BLaER1 (cell line): ENCODE results near the gene DCN.

Experiments used
- H3K27ac ChIP-seq: shearing (Covaris generic); formaldehyde crosslinking; 2 replicates; pipeline ENCODE4 v1.8.1; 2022
- H3K27me3 ChIP-seq: shearing (Covaris generic); formaldehyde crosslinking; 2 replicates; pipeline ENCODE4 v1.8.1; 2022
- H3K36me3 ChIP-seq: shearing (Covaris generic); formaldehyde crosslinking; 2 replicates; pipeline ENCODE4 v1.8.1; 2022
- H3K4me1 ChIP-seq: shearing (Covaris generic); formaldehyde crosslinking; 2 replicates; pipeline ENCODE4 v1.8.1; 2022
- H3K4me2 ChIP-seq: shearing (Covaris generic); formaldehyde crosslinking; 2 replicates; pipeline ENCODE4 v1.8.1; 2022
- H3K4me3 ChIP-seq: shearing (Covaris generic); formaldehyde crosslinking; 2 replicates; pipeline ENCODE4 v1.8.1; 2022
- H3K9ac ChIP-seq: shearing (Covaris generic); formaldehyde crosslinking; 2 replicates; pipeline ENCODE4 v1.8.1; 2022
- H3K9me3 ChIP-seq: shearing (Covaris generic); formaldehyde crosslinking; 2 replicates; pipeline ENCODE4 v1.8.1; 2022
- H4K20me1 ChIP-seq: shearing (Covaris generic); formaldehyde crosslinking; 2 replicates; pipeline ENCODE4 v1.8.1; 2022
- Cebpa-rat ChIP-seq: shearing (Covaris generic); IDR thresholded peaks from 2 replicates; pipeline ENCODE4 v1.8.1; 2022

The DCN gene

GRCh38 chr12:91189516-91189915 lies 6.9 kb upstream of the DCN start:
- H3K9me3 ChIP-seq: no peaks in the 10 kb centered on the region
- no peak overlapping the region for H3K4me2 ChIP-seq
- H3K4me3 ChIP-seq: no peak overlapping the region
- no peaks in the 10 kb centered on the region for H3K4me1 ChIP-seq
- H3K27me3 ChIP-seq: no peaks in the 10 kb centered on the region
- H3K36me3 ChIP-seq: no peaks in the 10 kb centered on the region
- no peak for TF ChIP-seq Cebpa-rat
- no peak overlapping the region for H3K27ac ChIP-seq
- no peak overlapping the region for H3K9ac ChIP-seq
- no peaks in the 10 kb centered on the region for H4K20me1 ChIP-seq

DNA sequence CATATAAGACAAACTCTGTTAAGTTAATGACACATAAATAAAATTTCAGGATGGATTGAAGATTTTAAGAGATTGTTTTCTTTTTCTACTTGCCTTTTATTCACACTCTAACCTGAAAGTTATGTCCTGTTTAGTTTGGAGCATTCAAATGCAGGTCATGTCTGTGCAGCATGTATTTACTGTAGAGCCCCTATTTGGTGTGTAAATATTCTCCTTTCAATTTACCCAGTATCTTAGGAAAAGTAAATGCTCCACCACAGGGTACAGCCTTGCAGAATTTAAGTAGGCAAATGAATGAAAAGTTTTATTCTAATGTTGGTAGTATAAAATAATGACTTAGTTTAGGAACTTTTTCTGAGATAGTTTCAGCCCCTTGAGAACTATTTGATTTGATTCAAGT lies 6.2 kb upstream of the DCN start:
- Histone ChIP-seq H3K9me3 (no peaks in the 10 kb centered on the region), H3K27me3 (no peaks in the 10 kb centered on the region), H4K20me1 (no peaks in the 10 kb centered on the region), H3K27ac (no peak overlapping the region), H3K4me2 (no peak overlapping the region), H3K9ac (no peak overlapping the region), H3K4me1 (no peaks in the 10 kb centered on the region), H3K4me3 (no peak overlapping the region), H3K36me3 (no peaks in the 10 kb centered on the region)
- no peak for TF ChIP-seq Cebpa-rat

- Histone ChIP-seq H3K36me3 (no peaks in the 10 kb centered on the region), H3K9me3 (no peaks in the 10 kb centered on the region), H3K27ac (no peak overlapping the region), H3K4me1 (peaks cover 8% of the 10 kb centered on the region), H3K4me3 (no peak overlapping the region), H4K20me1 (no peaks in the 10 kb centered on the region), H3K4me2 (no peak overlapping the region), H3K27me3 (no peaks in the 10 kb centered on the region), H3K9ac (no peak overlapping the region)
- TF ChIP-seq Cebpa-rat: no peak
Measured at GRCh38 chr12:91186156-91186555, 3.5 kb upstream of the DCN start.

GRCh38 chr12:91185421-91185820 lies 2.8 kb upstream of the DCN start:
- Histone ChIP-seq H3K9ac (no peak overlapping the region), H3K27me3 (no peaks in the 10 kb centered on the region), H3K4me1 (peaks cover 13% of the 10 kb centered on the region), H3K36me3 (no peaks in the 10 kb centered on the region), H4K20me1 (no peaks in the 10 kb centered on the region), H3K4me3 (no peak overlapping the region), H3K9me3 (no peaks in the 10 kb centered on the region), H3K4me2 (no peak overlapping the region), H3K27ac (no peak overlapping the region)
- no peak for TF ChIP-seq Cebpa-rat

- H3K36me3 ChIP-seq: no peaks in the 10 kb centered on the region
- H4K20me1 ChIP-seq: no peaks in the 10 kb centered on the region
- H3K9ac ChIP-seq: no peak overlapping the region
- H3K9me3 ChIP-seq: no peaks in the 10 kb centered on the region
- TF ChIP-seq Cebpa-rat: no peak
- no peak overlapping the region for H3K4me3 ChIP-seq
- H3K27ac ChIP-seq: no peak overlapping the region
- peaks cover 13% of the 10 kb centered on the region for H3K4me1 ChIP-seq
- no peaks in the 10 kb centered on the region for H3K27me3 ChIP-seq
- no peak overlapping the region for H3K4me2 ChIP-seq
Measured at GRCh38 chr12:91183551-91183950, 934 bp upstream of the DCN start.

GRCh38 chr12:91180582-91181395 lies 1.8 kb downstream of the DCN start:
- no peak overlapping the region for H3K27ac ChIP-seq
- H3K4me2 ChIP-seq: no peak overlapping the region
- no peaks in the 10 kb centered on the region for H4K20me1 ChIP-seq
- peaks cover 13% of the 10 kb centered on the region for H3K4me1 ChIP-seq
- TF ChIP-seq Cebpa-rat: no peak
- no peaks in the 10 kb centered on the region for H3K36me3 ChIP-seq
- no peaks in the 10 kb centered on the region for H3K9me3 ChIP-seq
- no peaks in the 10 kb centered on the region for H3K27me3 ChIP-seq
- no peak overlapping the region for H3K4me3 ChIP-seq
- no peak overlapping the region for H3K9ac ChIP-seq

DNA sequence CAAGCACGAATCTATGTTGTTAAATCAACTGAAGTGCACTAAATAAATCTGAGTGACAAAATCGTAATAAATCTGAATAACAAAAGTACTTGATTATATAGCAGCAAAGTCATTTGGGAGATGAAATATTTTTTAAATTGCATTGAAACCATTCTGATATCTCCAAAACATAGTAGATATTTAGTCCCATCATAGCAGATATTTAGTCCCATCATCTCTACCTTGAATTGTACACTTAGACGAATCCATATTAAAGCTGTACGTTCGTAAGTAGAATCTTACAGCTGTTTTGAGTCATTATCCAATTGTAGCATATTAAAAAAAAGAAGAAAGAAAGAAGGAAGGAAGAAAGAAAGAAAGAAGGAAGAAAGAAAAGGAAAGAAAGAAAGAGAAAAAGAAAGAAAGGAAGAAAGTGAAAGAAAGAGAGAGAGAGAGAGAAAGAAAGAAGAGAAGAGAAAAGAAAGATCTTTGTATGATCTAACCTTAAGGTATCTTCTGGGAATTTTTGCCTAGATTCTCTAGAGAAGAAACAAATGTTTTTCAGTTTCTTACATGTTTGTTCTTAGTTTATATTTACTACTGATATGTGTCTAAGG lies 2.6 kb downstream of the DCN start:
- Histone ChIP-seq H3K9ac (no peak overlapping the region), H3K4me2 (no peak overlapping the region), H3K4me3 (no peak overlapping the region)

DNA sequence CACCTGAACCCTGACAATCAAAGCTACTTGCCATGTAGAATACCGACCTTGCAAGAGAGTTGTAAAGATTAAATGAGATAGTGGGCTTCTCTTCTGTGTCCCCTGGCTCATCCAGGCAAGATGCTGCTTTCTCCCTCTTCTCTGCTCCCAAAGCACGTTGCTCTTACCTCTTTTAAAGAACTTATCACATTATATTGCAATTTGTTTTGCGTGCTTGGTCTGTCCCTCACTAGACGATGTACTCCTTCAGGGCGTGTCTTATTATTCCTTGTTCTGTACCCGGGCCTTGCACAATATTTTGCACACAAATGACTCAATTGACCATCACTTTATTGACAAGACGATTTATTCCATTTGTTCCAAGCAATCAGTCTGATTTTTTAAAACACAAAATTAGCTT lies 3.3 kb downstream of the DCN start:
- Histone ChIP-seq H3K4me2 (no peak overlapping the region), H3K4me1 (peaks cover 13% of the 10 kb centered on the region), H3K4me3 (no peak overlapping the region), H3K9me3 (no peaks in the 10 kb centered on the region), H3K27me3 (no peaks in the 10 kb centered on the region), H4K20me1 (no peaks in the 10 kb centered on the region), H3K9ac (no peak overlapping the region), H3K36me3 (no peaks in the 10 kb centered on the region), H3K27ac (no peak overlapping the region)
- no peak for TF ChIP-seq Cebpa-rat

More for the DNA sequence above, 2.6 kb downstream of the DCN start:
- H3K9me3 ChIP-seq: no peaks in the 10 kb centered on the region
- no peak for TF ChIP-seq Cebpa-rat
- no peak overlapping the region for H3K27ac ChIP-seq
- H3K4me1 ChIP-seq: peaks cover 13% of the 10 kb centered on the region
- H3K27me3 ChIP-seq: no peaks in the 10 kb centered on the region
- no peaks in the 10 kb centered on the region for H3K36me3 ChIP-seq
- H4K20me1 ChIP-seq: no peaks in the 10 kb centered on the region

- Histone ChIP-seq H3K27ac (no peak overlapping the region), H3K9ac (no peak overlapping the region), H3K4me2 (no peak overlapping the region), H3K9me3 (no peaks in the 10 kb centered on the region), H3K27me3 (no peaks in the 10 kb centered on the region), H3K36me3 (no peaks in the 10 kb centered on the region), H4K20me1 (no peaks in the 10 kb centered on the region), H3K4me3 (no peak overlapping the region), H3K4me1 (peaks cover 13% of the 10 kb centered on the region)
- no peak for TF ChIP-seq Cebpa-rat
Measured at GRCh38 chr12:91178781-91179180, 3.8 kb downstream of the DCN start.

- Histone ChIP-seq H4K20me1 (no peaks in the 10 kb centered on the region), H3K27me3 (no peaks in the 10 kb centered on the region), H3K9me3 (no peaks in the 10 kb centered on the region), H3K9ac (no peak overlapping the region), H3K4me1 (peaks cover 13% of the 10 kb centered on the region), H3K36me3 (no peaks in the 10 kb centered on the region), H3K4me2 (no peak overlapping the region), H3K4me3 (no peak overlapping the region), H3K27ac (no peak overlapping the region)
- TF ChIP-seq Cebpa-rat: no peak
Measured at GRCh38 chr12:91178139-91178561, 4.5 kb downstream of the DCN start.
